ENCODE data around the gene MON2.

GRCh38 chr12:62588916-62589315 lies 122.3 kb downstream of the MON2 start:
- no peak for TF ChIP-seq CTCF (IDR thresholded peaks at IDR 0.05; ENCODE audit: borderline replicate concordance, extremely low read depth, low read length, poor library complexity, severe bottlenecking)
- no peak for TF ChIP-seq EZH2 (IDR thresholded peaks at IDR 0.05; ENCODE audit: borderline replicate concordance, low read depth, low read length, severe bottlenecking)
